K562 (cell line): ENCODE results near the gene CTNNBL1. TPM values are rescaled to one million over a fixed set of nuclear protein-coding genes. Genes with fewer than 3 reads are reported as not detected.

ENCODE experiments used
- ATAC-seq: fragments of 200-7000 bp; cut with Tn5 transposase; 3 replicates; pipeline ENCODE4 v1.9.1; 2020; ENCODE audit warnings: moderate library complexity
- BruUV-seq: library from RNA; stranded (reverse); fragments of 400-500 nt; replicated peaks from 2 replicates; lab custom pipeline; 2021; lab: Mats Ljungman, UMichigan
- CTCF ChIA-PET: fragments of 300-600 bp; formaldehyde crosslinking; extraction: SDS; loops from one replicate; lab custom pipeline; 2021; ENCODE audit warnings: low intra/inter-chr PET ratio; lab: Yijun Ruan, JAX
- POLR2A ChIA-PET: fragments of 300-600, 350-650 bp; sonication (Branson Sonifier 250); formaldehyde crosslinking; extraction: SDS; loops from one replicate; lab custom pipeline; 2021; ENCODE audit warnings: antibody characterized with exemption, inconsistent platforms; lab: Yijun Ruan, JAX
- DNase-seq, 4 experiments: peaks; one replicate each; pipeline versions ENCODE4 v3.0.0 to v3.0.0-alpha.2; 2011 to 2018; ENCODE audit warnings: low spot score in 3 of 4, mixed read lengths in 3 of 4; ENCODE audit errors: extremely low read depth in 1 of 4
- FAIRE-seq: peaks from 2 replicates; lab custom pipeline; 2011; peaks lifted over from hg19 to GRCh38; lab: Jason Lieb, UNC
- H2AFZ ChIP-seq: 2 replicates; pipeline ENCODE4 v1.6.0; 2011; ENCODE audit warnings: low read depth, low read length, control low read depth, inconsistent platforms
- H3K27ac ChIP-seq: fragments of 200-600 bp; 3 replicates; pipeline ENCODE4 v1.8.0; 2011; ENCODE audit warnings: low read depth, mild to moderate bottlenecking, control low read depth, inconsistent platforms, low read length, moderate library complexity, mixed read lengths; ENCODE audit errors: extremely low read depth
- H3K27me3 ChIP-seq, 2 experiments: fragments of 300-600 bp in 1 of 2; 2 replicates in 1 of 2; 3 replicates in 1 of 2; pipeline versions ENCODE4 v1.6.0 to v1.8.0; 2011; ENCODE audit warnings: inconsistent platforms in 2 of 2, low read length in 2 of 2, mild to moderate bottlenecking in 1 of 2, mixed read lengths in 1 of 2, moderate library complexity in 1 of 2; ENCODE audit not compliant: control insufficient read depth in 2 of 2, insufficient read depth in 2 of 2
- H3K36me3 ChIP-seq: fragments of 300-600 bp; 3 replicates; pipeline ENCODE4 v1.8.0; 2011; ENCODE audit warnings: mild to moderate bottlenecking, low read length, inconsistent platforms; ENCODE audit not compliant: control insufficient read depth, insufficient read depth
- H3K4me1 ChIP-seq, 2 experiments: fragments of 200-600 bp in 1 of 2; replicated peaks in 1 of 2; 2 replicates in 1 of 2; 3 replicates in 1 of 2; pipeline versions ENCODE4 v1.5.1 to v1.8.0; 2011; ENCODE audit warnings: inconsistent platforms in 2 of 2, low read length in 2 of 2, mild to moderate bottlenecking in 1 of 2, mixed read lengths in 1 of 2, moderate library complexity in 1 of 2; ENCODE audit not compliant: control insufficient read depth in 2 of 2, insufficient read depth in 2 of 2
- H3K4me2 ChIP-seq: 2 replicates; pipeline ENCODE4 v1.6.1; 2011; ENCODE audit warnings: low read length, control low read depth, inconsistent platforms, mixed read lengths; ENCODE audit not compliant: insufficient read depth
- H3K4me3 ChIP-seq: fragments of 200-600 bp; sonication (generic), shearing (Covaris generic); 2 replicates; pipeline ENCODE4 v1.5.1; 2016; ENCODE audit warnings: control low read depth, inconsistent platforms
- H3K79me2 ChIP-seq: fragments of 200-600 bp; 3 replicates; pipeline ENCODE4 v1.8.0; 2011; ENCODE audit warnings: low read length, inconsistent platforms; ENCODE audit not compliant: control insufficient read depth, insufficient read depth
- H3K9ac ChIP-seq, 2 experiments: 2 replicates each; pipeline versions ENCODE4 v1.6.0 to v1.6.1; 2011; ENCODE audit warnings: low read depth in 2 of 2, low read length in 2 of 2, control low read depth in 1 of 2, inconsistent platforms in 1 of 2, mild to moderate bottlenecking in 1 of 2, mixed read lengths in 1 of 2; ENCODE audit not compliant: insufficient read depth in 1 of 2
- H3K9me1 ChIP-seq: one replicate; pipeline ENCODE4 v1.6.0; 2011; ENCODE audit warnings: inconsistent platforms, mild to moderate bottlenecking, low read length, moderate library complexity; ENCODE audit not compliant: control insufficient read depth, insufficient read depth
- H3K9me3 ChIP-seq: replicated peaks from 2 replicates; pipeline ENCODE4 v1.5.1; 2011; ENCODE audit warnings: low read depth, low read length, inconsistent platforms; ENCODE audit not compliant: control insufficient read depth, insufficient read depth
- H4K20me1 ChIP-seq: replicated peaks from 2 replicates; pipeline ENCODE4 v1.6.1; 2011; ENCODE audit warnings: low read length, inconsistent platforms, mixed read lengths; ENCODE audit not compliant: control insufficient read depth, insufficient read depth
- BCOR ChIP-seq: fragments of 450-650 bp; IDR thresholded peaks from 2 replicates; pipeline ENCODE4 v1.6.1; 2016
- CAMTA2 ChIP-seq: fragments of 250-450 bp; sonication (Bioruptor Pico); conservative IDR thresholded peaks from 2 replicates; pipeline ENCODE4 v1.5.1; 2022
- HOXB6 ChIP-seq: fragments of 250-450 bp; sonication (Bioruptor Pico); IDR thresholded peaks from 2 replicates; pipeline ENCODE4 v1.5.1; 2022; ENCODE audit warnings: mild to moderate bottlenecking, borderline replicate concordance
- KDM1A ChIP-seq, 2 experiments: fragments of 450-650 bp; IDR thresholded peaks; 2 replicates each; pipeline ENCODE4 v1.6.1; 2016; ENCODE audit warnings: mild to moderate bottlenecking in 2 of 2
- KHSRP ChIP-seq: fragments of 450-650 bp; IDR thresholded peaks from 2 replicates; pipeline ENCODE4 v1.6.1; 2017
- ZC3H11A ChIP-seq: IDR thresholded peaks from 2 replicates; pipeline ENCODE4 v1.6.1; 2012; ENCODE audit warnings: low read depth, low read length, improper control_type of control experiment
- ZNF140 ChIP-seq: fragments of 250-450 bp; sonication (Bioruptor Pico); IDR thresholded peaks from 2 replicates; pipeline ENCODE4 v1.8.0; 2021; ENCODE audit warnings: moderate library complexity, mild to moderate bottlenecking, inconsistent platforms
- ZNF324 ChIP-seq: fragments of 250-450 bp; sonication (Bioruptor Pico); IDR thresholded peaks from 2 replicates; pipeline ENCODE4 v1.4.0; 2020; ENCODE audit warnings: mild to moderate bottlenecking
- WGBS: fragments of 100-300 bp; shearing (Covaris generic); methylation state at CpG from one replicate; pipeline ENCODE4 v1.1.6; 2016; ENCODE audit warnings: low coverage, mixed read lengths; ENCODE audit not compliant: insufficient coverage; ENCODE audit errors: missing lambda C conversion rate; 5-methylcytosine and 5-hydroxymethylcytosine counted together
- in situ Hi-C: fragments of 300-500 bp; cut with MboI; formaldehyde crosslinking; loops from 4 replicates; pipeline ENCODE4 v1.15.0; 2018; ENCODE audit warnings: inconsistent platforms, mixed read lengths
- intact Hi-C: fragments of 100-400 bp; cut with micrococcal nuclease; formaldehyde crosslinking; loops from 2 replicates; pipeline ENCODE4 v1.14.2; 2022
- polyA plus RNA-seq, 8 experiments: library from polyadenylated mRNA; depleted of rRNA in 4 of 8; stranded (reverse) in 5 of 8; unstranded in 3 of 8; fragments of >200 nt; fragmentation: Nextera tagmentation in 2 of 8; fragmentation: Illumina TruSeq in 1 of 8; extraction: Ambion mirVana in 2 of 8; extraction: Trizol in 1 of 8; gene quantifications; 2 replicates each; pipeline versions ENCODE4 v1.2.1 to v1.2.3, GENCODE V29; 2011 to 2014; ENCODE audit warnings: inconsistent platforms in 1 of 8, missing spikeins in 1 of 8
- total RNA-seq, 7 experiments: library from RNA; depleted of rRNA in 6 of 7; stranded (reverse); fragments of >200 nt in 6 of 7; fragmentation: Illumina TruSeq in 2 of 7; extraction: Trizol in 2 of 7; gene quantifications; 2 replicates each; pipeline versions ENCODE4 v1.2.1 to v1.2.3, GENCODE V29; 2011 to 2021; ENCODE audit warnings: low replicate concordance in 1 of 7
- TF ChIP-seq, protein P1 (sequence below): fragments of 450-650 bp; IDR thresholded peaks from 2 replicates; pipeline ENCODE4 v1.6.1; 2017; ENCODE audit warnings: mild to moderate bottlenecking, moderate library complexity
- TF ChIP-seq, protein P2 (sequence below): fragments of 450-650 bp; IDR thresholded peaks from 2 replicates; pipeline ENCODE4 v1.7.1; 2018; ENCODE audit warnings: mild to moderate bottlenecking, low read depth; ENCODE audit not compliant: partially characterized antibody
- TF ChIP-seq, protein P3 (sequence below), 2 experiments: fragments of 450-650 bp; conservative IDR thresholded peaks; 2 replicates each; pipeline ENCODE4 v1.6.1; 2017; ENCODE audit warnings: mild to moderate bottlenecking in 2 of 2, moderate library complexity in 2 of 2
- TF ChIP-seq, protein P4 (sequence below): sonication (generic); formaldehyde crosslinking; IDR thresholded peaks from 2 replicates; pipeline ENCODE4 v1.8.1; 2023; ENCODE audit warnings: mild to moderate bottlenecking, missing genetic modification reagents
- TF ChIP-seq, protein P5 (sequence below): IDR thresholded peaks from 2 replicates; pipeline ENCODE4 v1.6.1; 2011; ENCODE audit not compliant: insufficient read length; ENCODE audit errors: extremely low read depth

Gene CTNNBL1
- total and polyA plus RNA-seq, 9 of the 15 experiments (the other 6 are each of a cell fraction or from before 2014, with no cell fraction given), result 32.4 to 85.6 (median 43.6) TPM

DNA sequence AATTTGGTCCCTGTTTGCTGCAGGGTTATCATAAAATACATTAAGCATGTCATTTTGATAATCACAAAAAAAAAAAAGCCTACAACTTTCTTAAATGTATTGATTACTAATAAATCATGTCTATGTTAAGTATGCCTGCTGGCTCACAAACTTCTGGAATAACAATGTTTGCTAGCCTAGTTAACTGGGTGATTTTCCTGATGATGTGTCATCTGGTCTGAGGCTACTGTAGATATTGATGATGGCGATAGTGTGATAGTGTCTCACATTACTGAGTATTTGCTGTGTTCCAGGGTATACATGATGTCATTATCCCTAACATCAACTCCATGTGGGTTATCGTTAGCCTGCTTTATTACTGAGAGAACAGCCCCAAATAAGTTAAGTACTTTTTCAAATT, 122.9 kb downstream of the CTNNBL1 start:
- Histone ChIP-seq H3K4me2 (no peak overlapping the region), H3K4me1 (no peaks in the 10 kb centered on the region), H4K20me1 (no peaks in the 10 kb centered on the region), H3K79me2 (no peaks in the 10 kb centered on the region), H3K9ac (no peak overlapping the region), H2AFZ (no peak overlapping the region), H3K9me3 (no peaks in the 10 kb centered on the region), H3K27ac (no peak overlapping the region), H3K9me1 (no peaks in the 10 kb centered on the region), H3K4me3 (no peak overlapping the region), H3K27me3 (no peaks in the 10 kb centered on the region), H3K36me3 (no peaks in the 10 kb centered on the region)
- intact Hi-C loops (no loop called here), in situ Hi-C loops (no loop called here)
- no TSS peak for BruUV-seq
- CTCF ChIA-PET, result no interaction called here
- DNase-seq (no peak), ATAC-seq (no peak), FAIRE-seq (no peak)
- POLR2A ChIA-PET, result interaction anchor here (0.6 kb wide), 1 partner anchor 1381 kb away, joined by 4 read pairs; no protein-coding TSS in a partner anchor
- 46% methylated on average over 2 of the region's 2 CpGs for WGBS
- TF ChIP-seq, protein P1, sequence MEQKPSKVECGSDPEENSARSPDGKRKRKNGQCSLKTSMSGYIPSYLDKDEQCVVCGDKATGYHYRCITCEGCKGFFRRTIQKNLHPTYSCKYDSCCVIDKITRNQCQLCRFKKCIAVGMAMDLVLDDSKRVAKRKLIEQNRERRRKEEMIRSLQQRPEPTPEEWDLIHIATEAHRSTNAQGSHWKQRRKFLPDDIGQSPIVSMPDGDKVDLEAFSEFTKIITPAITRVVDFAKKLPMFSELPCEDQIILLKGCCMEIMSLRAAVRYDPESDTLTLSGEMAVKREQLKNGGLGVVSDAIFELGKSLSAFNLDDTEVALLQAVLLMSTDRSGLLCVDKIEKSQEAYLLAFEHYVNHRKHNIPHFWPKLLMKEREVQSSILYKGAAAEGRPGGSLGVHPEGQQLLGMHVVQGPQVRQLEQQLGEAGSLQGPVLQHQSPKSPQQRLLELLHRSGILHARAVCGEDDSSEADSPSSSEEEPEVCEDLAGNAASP, result no peak
- TF ChIP-seq ZNF140, result no peak
- TF ChIP-seq, protein P2, sequence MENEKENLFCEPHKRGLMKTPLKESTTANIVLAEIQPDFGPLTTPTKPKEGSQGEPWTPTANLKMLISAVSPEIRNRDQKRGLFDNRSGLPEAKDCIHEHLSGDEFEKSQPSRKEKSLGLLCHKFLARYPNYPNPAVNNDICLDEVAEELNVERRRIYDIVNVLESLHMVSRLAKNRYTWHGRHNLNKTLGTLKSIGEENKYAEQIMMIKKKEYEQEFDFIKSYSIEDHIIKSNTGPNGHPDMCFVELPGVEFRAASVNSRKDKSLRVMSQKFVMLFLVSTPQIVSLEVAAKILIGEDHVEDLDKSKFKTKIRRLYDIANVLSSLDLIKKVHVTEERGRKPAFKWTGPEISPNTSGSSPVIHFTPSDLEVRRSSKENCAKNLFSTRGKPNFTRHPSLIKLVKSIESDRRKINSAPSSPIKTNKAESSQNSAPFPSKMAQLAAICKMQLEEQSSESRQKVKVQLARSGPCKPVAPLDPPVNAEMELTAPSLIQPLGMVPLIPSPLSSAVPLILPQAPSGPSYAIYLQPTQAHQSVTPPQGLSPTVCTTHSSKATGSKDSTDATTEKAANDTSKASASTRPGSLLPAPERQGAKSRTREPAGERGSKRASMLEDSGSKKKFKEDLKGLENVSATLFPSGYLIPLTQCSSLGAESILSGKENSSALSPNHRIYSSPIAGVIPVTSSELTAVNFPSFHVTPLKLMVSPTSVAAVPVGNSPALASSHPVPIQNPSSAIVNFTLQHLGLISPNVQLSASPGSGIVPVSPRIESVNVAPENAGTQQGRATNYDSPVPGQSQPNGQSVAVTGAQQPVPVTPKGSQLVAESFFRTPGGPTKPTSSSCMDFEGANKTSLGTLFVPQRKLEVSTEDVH, result no peak
- no peak for TF ChIP-seq HOXB6
- TF ChIP-seq ZC3H11A, result no peak
- no peak for TF ChIP-seq KHSRP
- no peak for TF ChIP-seq KDM1A (IDR thresholded peaks at IDR 0.05)
- TF ChIP-seq BCOR, result no peak
- TF ChIP-seq, protein P3, sequence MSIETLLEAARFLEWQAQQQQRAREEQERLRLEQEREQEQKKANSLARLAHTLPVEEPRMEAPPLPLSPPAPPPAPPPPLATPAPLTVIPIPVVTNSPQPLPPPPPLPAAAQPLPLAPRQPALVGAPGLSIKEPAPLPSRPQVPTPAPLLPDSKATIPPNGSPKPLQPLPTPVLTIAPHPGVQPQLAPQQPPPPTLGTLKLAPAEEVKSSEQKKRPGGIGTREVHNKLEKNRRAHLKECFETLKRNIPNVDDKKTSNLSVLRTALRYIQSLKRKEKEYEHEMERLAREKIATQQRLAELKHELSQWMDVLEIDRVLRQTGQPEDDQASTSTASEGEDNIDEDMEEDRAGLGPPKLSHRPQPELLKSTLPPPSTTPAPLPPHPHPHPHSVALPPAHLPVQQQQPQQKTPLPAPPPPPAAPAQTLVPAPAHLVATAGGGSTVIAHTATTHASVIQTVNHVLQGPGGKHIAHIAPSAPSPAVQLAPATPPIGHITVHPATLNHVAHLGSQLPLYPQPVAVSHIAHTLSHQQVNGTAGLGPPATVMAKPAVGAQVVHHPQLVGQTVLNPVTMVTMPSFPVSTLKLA (conservative IDR thresholded peaks at IDR 0.05), result no peak
- TF ChIP-seq CAMTA2 (CRISPR knock-in tag), result no peak
- TF ChIP-seq, protein P4, sequence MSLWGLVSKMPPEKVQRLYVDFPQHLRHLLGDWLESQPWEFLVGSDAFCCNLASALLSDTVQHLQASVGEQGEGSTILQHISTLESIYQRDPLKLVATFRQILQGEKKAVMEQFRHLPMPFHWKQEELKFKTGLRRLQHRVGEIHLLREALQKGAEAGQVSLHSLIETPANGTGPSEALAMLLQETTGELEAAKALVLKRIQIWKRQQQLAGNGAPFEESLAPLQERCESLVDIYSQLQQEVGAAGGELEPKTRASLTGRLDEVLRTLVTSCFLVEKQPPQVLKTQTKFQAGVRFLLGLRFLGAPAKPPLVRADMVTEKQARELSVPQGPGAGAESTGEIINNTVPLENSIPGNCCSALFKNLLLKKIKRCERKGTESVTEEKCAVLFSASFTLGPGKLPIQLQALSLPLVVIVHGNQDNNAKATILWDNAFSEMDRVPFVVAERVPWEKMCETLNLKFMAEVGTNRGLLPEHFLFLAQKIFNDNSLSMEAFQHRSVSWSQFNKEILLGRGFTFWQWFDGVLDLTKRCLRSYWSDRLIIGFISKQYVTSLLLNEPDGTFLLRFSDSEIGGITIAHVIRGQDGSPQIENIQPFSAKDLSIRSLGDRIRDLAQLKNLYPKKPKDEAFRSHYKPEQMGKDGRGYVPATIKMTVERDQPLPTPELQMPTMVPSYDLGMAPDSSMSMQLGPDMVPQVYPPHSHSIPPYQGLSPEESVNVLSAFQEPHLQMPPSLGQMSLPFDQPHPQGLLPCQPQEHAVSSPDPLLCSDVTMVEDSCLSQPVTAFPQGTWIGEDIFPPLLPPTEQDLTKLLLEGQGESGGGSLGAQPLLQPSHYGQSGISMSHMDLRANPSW (CRISPR knock-in tag), result no peak
- TF ChIP-seq, protein P5, sequence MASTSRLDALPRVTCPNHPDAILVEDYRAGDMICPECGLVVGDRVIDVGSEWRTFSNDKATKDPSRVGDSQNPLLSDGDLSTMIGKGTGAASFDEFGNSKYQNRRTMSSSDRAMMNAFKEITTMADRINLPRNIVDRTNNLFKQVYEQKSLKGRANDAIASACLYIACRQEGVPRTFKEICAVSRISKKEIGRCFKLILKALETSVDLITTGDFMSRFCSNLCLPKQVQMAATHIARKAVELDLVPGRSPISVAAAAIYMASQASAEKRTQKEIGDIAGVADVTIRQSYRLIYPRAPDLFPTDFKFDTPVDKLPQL, result no peak
- TF ChIP-seq ZNF324, result no peak
